ENCODE measurements around the gene CHSY3.

DNA sequence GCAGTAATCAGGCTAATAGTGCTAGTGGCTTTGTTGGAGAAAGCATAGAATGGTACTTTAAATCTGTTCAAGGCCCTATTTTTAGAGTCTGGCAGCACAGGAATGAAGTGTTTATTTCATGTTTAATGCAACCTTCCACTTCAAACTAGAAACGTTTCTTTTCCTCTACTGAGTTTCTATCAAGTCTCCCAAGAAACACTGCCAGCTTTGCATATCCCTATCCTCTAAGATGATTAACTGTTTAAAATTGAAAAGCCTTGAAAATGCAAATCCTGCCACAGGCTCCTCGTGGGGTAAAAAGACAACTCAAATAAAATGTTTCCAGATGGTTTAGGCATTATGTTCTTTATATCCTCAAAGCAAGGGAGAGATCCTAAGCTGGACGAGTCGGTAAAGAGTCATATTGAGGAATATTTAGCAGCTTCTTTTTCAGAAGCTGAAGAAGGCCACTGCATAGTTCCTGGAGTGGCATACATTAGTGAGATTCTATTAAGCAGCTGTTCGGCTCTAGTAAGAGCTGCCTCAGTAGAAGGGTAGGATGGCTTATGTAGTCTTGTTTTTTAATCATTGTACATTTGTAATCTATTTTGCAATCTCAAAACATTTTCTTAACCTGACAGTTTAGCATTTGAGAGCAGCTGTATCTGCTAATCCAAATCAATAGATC, 251.2 kb downstream of the CHSY3 start:
- TF ChIP-seq CTCF (conservative IDR thresholded peaks at IDR 0.05 in 1 of 2, IDR thresholded peaks at IDR 0.05 in 1 of 2; ENCODE audit: low read depth in 1 of 2, low read length in 2 of 2) (no peak), EZH2 (IDR thresholded peaks at IDR 0.05; ENCODE audit: low read length, missing control alignments) (no peak)

All from fibroblast of lung (primary cell).